HS-27A (cell line): Measurements from ENCODE around the gene BABAM2.
"Not testable (repeated sequence)": the region's sequence is repeated elsewhere in the genome, so short reads cannot be mapped to it uniquely, and the experiment has no call there.

Experiments
- DNase-seq: peaks from one replicate; pipeline ENCODE4 v3.0.0-alpha.2; 2012; ENCODE audit warnings: low read depth, missing footprints

BABAM2 gene

DNA sequence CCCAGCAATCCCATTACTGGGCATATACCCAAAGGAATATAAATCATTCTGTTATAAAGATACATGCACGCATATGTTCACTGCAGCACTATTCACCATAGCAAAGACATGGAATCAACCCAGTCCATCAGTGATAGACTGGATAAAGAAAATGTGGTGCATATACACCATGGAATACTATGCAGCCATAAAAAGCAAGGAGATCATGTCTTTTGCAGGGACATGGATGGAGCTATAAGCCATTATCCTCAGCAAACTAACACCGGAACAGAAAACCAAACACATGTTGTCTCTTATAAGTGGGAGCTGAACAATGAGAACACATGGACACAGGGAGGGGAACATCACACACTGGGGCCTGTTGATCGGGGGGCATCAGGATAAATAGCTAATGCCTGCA is 441.3 kb downstream of the BABAM2 start:
- DNase-seq = not testable (repeated sequence)

- no peak for DNase-seq
These were observed 442.2 kb downstream of the BABAM2 start for GRCh38 chr2:28332696-28333095.

DNA sequence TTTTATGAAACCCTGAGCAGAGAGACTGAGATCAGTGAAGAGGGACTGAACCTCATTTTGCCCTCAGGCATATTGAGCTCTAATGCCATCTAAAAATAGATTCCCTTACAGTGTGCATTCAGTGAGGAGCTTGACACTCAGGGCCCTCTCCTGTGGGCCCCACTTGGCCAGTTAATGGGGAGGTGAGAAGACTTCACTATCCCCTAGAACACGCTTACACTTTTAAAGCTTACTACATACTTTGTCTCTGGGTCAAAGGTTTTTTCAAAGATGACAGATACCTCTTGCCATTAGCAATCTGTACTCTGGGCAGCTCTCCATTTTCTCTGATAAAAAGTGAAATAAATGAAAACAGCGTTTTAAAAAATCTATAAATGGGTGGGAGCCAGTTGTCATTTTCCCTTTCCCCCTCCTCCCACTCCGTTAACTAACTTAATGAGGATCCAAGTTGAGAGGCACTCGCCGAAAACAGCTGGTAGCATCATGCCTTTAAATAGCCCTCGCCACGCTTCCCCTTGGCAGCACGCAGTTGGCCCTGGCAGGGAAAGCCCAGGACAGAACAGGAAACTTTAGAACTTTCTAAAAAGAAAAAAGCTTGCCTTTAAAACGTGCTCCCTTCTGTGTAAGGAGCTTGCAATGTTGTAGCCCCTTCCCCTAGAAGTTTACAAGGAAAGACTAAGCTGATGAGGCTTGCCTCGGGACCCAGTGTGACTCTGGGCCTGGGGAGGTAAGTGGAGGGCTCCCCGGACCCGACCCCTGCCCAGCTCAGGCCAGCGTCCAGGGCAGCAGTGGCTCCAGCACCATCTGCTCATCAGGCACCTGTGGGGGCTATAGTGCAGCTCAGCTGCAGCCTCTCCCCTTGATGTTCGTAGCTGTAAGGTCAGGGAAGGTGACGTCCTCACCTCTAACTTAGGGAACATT is 443.3 kb downstream of the BABAM2 start:
- no peak for DNase-seq

GRCh38 chr2:28334527-28334894 is 444.0 kb downstream of the BABAM2 start:
- DNase-seq = no peak

DNA sequence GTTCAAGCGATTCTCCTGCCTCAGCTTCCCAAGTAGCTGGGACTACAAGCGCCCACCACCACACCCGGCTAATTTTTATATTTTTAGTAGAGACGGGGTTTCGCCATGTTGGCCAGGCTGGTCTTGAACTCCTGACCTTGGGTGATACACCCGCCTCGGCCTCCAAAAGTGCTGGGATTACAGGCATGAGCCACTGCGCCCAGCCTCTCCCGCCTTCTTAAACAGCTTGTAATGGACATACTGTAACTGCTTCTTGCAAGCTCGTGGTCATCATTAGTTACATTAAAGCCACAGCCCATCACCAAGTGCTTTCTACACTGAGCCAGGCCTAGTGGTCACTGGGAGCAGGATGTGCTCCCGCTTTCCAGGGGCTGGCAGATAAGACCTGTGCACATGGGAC is 444.7 kb downstream of the BABAM2 start:
- DNase-seq = not testable (repeated sequence)

GRCh38 chr2:28335666-28336065 is 445.1 kb downstream of the BABAM2 start:
- DNase-seq = no peak

DNA sequence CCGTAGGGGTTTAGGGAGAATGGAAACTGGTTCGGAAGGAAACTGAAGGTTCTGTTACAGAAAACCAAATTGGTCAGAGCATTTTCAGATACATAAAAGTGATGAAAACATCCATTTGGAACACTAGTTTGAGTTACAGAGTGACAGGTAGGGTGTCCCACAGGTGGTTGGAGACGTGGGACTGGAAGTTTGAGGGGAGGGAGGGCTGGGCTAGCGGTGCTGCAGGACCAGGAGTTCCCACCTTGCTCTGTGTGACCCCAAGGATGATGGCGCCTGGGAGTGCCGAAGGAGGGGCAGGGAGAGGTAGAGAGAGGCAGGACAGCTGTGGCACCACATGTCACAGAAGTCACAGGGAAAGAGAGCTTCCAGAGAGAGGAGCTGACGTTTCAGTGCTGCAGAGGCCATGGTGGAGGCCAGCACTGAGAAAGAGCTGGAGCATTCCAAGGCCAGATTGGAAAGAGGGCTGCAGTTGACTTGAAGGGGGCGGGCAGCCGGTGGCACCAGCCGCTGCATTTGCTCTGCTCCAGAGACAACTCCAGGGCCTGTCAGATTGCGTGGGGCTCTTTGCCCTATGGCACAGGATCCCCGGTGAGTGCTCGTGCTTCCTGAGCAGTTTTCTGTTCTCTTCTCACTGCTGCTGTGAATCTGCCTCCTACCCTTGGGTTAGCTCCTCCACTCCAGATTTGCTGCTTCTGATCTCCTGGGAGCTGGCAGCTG is 445.9 kb downstream of the BABAM2 start:
- DNase-seq = no peak

DNA sequence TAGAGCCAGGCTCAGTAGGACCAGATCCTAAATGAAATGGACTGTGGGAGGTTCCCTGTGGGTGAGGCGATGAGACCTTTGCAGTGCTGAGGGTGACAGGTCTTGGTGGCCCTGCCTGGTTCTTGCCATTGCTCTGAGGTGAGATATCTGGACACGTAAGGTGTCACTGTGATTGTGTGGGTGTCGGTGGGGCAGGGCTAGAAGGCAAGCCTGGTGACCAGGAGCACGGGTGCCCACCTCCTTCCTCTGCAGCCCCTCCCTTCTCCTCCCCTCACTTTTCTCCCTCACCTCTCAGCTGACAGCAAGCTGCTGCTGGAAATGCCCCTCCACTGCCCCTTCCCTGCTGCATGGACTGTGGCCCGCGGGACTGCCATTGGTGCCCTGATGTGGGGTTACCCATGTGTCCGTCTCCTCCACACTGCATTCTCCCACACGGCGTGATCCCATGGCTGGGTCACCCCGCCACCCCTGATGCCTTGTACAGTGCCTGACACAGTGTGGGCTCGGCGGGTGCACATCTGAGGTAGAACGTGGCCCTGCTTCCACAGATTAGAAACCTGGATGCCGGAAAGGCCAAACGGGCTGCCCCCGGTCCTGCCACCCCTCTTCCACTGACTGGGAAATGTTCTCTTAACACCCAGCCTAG is 446.6 kb downstream of the BABAM2 start:
- DNase-seq = no peak

- DNase-seq = no peak
These were observed 447.7 kb downstream of the BABAM2 start for GRCh38 chr2:28338046-28338817.

DNA sequence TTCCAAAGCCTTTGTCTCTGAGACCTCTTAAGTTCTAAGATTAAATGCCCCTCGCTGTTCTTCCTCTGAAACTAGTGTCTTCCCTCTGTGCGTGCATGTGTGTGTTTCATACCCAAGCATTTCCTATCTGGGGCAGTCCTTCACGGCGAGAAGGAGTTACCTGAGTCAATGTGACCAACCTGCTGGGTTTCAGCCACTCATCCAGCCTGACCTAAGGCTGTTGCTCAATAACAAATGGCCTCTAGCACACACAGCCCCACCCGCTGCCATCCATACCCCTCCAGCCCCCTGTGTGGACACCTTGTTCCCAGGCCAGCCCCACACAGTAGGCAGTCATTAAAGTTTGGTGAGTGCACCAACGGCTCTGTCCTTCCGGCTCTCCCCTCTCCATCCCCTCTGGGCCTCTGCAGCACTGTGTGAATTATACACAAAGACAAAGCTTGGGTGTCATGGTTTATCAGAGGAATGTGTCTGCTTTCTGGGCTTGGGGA is 448.3 kb downstream of the BABAM2 start:
- DNase-seq = no peak

DNA sequence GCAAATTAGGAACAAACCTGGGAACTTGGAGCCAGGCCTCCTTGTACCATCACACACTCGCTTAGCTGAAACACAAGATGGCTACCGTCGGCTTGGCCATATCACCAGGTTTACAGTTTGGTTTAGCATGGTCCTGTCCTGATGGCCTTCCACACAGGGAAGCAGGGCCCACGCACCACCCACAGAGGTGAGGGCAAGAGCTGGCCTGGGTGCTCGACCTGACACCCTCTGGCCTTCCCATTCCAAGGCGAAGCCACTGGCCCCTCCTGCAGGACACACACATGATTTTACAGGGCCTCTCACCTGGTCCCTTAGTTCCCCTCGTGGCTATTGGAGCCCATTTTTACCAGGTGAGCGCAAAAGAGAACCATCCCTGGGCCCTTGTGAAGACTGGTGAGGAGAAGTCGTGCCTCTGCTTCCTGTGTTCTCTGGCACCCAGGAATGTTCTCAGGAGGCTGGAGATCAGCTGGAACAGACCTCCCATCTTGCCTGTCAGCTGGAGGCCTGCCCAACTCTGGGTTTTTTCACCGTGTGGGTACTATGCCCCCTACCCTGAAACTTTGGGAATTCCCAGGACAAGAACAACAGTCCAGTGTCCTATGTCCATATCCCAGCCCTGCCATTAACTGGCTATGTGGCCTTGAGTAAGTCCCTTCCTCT is 449.1 kb downstream of the BABAM2 start:
- no peak for DNase-seq

DNA sequence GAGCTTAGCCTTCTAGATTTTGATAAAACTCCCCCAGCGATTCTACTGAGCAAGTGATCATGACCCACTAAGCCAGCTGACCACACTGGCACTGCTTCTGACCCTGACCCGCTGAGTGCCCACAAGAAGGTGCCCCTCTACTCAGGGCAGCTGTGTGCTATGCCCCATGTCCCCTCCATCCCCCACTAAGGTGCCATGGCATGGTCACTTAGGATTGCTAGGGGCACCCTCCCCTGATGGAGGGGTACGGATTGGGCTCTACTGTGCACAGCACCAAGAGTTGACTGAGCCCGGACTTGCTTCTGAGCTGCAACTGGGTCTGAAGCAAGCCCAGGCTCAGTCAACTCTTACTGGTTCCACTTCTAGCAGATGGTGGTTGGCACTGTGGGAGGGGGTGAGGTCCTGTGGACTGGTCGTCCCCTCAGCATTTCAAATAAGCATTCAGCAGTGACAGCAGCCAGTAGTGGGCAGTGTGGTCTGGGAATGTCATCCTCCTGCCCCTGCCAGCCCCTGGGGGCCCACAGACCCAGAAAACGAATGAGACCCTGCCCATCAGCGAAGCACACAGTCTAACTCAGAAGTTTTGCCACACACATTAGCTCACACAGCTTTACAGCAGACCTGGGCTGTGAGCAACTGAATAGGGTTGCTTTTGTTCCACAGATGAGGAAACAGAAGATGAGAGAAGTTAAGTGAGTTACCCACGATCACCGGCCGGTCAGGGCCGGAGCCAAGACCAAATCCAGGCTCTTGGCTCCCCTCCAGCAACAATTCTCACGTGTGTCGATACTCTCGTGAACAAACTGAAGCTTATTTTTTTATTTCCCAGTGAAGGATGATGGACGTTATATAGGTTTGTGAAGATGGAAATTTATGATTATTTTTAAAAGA is 450.0 kb downstream of the BABAM2 start:
- no peak for DNase-seq

- no peak for DNase-seq
These were observed 450.8 kb downstream of the BABAM2 start for GRCh38 chr2:28341208-28341891.

GRCh38 chr2:28342081-28342967 is 451.8 kb downstream of the BABAM2 start:
- DNase-seq = no peak

- DNase-seq = no peak
These were observed 452.8 kb downstream of the BABAM2 start for GRCh38 chr2:28343184-28343942.

DNA sequence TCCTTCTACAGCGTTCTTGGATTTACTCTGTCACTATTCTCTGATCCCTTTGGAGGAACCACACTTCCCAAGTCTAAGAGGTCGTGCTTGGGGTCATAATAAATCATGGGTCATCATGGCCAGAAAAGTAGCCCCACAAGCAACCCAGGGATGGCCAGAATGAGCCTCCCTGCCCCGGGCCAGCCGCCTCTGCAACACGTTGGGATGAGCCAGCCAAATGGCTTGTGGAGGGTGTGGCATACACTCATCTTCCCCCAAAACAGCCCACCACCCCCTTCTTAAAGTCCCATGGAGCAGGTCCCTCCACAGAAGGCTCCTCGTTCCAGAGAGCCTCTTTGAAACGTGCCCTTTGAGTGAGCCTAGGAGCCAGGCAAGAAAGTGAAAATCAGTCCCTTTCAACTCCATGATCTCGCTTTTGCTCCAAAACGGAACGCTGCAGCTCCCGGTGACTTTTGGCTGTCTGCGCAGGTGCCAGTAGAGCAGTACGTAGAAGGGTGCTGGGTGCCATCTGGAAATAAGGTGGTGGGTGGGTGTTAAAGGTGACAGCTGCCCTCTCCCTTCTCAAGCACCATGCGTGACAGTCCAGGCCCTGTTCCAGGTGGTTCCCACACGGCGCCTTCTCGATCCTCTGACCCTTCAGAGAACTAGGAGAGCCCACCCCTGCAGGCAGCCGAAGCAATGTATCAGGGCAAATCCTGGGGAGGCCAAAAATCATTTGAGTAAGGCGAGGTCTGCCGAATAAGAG is 453.6 kb downstream of the BABAM2 start:
- DNase-seq = no peak

DNA sequence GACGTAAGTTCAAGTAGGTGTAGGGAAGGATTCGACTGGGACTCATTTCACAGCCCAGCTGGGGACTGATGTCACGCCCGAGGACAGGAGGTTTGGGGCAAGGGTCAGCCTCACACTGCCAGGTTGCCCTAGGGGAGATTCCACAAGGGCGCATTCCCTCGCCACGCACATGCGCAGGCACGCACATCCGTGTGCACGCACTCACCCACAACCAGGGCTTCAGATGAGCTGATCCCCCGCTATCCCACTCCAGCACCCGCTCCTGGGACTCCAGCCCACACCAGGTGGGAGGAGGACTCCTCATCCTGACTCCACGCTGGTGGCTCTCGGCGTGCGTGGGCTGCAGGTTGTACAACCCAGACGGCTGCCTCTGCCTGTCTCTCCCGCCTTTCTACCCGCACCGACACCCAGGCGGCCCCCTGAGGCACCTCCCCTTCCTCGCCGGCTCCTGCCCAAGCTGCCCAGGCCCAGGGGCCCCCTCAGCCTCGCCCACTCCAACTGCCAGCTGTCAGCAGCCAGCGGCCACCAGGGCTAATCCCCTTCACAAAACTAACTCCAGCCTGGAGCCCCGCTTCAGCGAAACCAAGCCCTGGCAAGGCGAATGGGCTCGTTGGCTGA is 454.3 kb downstream of the BABAM2 start:
- no peak for DNase-seq
